ENCODE measurements around the gene CROT. TPM values are rescaled to one million over a fixed set of nuclear protein-coding genes. Genes with fewer than 3 reads are reported as not detected.

CROT gene
- total RNA-seq, 1 donor from 2014 or later: 8.8 TPM

GRCh38 chr7:87414794-87415188 lies 69.3 kb downstream of the CROT start:
- H3K27ac ChIP-seq (replicated peaks): no peak overlapping the region
- no peaks in the 10 kb centered on the region for H3K9me3 ChIP-seq (replicated peaks)
- intact Hi-C loops (cut with micrococcal nuclease): loop anchor here (5.0 to 10.0 kb wide), 2 partner anchors 102 to 480 kb away; no protein-coding TSS in a partner anchor
- no peaks in the 10 kb centered on the region for H3K27me3 ChIP-seq (ENCODE audit: low read depth)
- H3K4me3 ChIP-seq: no peak overlapping the region
- H3K4me1 ChIP-seq: peaks cover 3% of the 10 kb centered on the region
- H3K36me3 ChIP-seq: no peaks in the 10 kb centered on the region
- TF ChIP-seq, protein P1, sequence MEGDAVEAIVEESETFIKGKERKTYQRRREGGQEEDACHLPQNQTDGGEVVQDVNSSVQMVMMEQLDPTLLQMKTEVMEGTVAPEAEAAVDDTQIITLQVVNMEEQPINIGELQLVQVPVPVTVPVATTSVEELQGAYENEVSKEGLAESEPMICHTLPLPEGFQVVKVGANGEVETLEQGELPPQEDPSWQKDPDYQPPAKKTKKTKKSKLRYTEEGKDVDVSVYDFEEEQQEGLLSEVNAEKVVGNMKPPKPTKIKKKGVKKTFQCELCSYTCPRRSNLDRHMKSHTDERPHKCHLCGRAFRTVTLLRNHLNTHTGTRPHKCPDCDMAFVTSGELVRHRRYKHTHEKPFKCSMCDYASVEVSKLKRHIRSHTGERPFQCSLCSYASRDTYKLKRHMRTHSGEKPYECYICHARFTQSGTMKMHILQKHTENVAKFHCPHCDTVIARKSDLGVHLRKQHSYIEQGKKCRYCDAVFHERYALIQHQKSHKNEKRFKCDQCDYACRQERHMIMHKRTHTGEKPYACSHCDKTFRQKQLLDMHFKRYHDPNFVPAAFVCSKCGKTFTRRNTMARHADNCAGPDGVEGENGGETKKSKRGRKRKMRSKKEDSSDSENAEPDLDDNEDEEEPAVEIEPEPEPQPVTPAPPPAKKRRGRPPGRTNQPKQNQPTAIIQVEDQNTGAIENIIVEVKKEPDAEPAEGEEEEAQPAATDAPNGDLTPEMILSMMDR (IDR thresholded peaks at IDR 0.05; ENCODE audit: borderline replicate concordance): no peak
- DNase-seq: no peak

DNA sequence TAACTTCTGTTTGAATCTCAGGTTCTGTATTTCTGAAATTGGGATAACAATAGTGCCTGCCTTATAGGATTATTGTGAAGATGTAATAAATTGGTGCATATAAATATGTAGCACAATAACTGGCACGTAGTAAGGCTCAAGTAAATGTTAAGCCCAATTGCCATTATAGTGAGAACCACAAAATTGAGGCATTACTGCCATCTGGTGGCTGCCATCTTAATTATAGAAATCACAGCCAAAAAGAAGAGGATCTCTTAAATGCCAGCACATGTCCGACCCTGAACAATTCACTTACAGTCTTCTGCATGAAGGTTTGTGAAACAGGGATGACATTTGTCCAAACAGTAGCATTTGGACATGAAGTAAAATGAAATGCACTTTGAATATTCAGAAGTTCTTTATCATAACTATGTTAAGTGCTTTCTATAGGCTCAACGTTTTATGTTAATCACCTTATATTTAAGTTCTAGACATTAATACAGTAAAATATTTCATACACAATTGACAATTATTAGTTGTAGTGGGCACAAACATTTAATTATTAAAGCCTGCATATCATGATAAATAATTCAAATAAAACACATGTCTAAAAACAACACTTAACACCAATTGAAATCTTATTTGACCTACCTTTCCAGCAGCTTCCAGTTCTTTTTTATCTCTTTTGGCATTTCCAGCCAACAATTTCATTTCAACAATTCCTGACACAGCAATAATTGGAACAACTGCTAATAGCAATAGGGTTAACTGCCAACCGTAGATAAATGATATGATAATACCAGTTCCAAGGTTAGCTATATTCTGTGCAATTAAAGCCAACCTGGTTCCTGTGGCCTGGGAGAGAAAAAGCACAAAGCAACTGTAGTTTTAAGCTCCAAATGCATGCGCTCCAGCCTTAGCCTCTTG lies 71.5 kb downstream of the CROT start:
- TF ChIP-seq, protein P1 (IDR thresholded peaks at IDR 0.05; ENCODE audit: borderline replicate concordance): peak; percentile 75
- no peaks in the 10 kb centered on the region for H3K27me3 ChIP-seq (ENCODE audit: low read depth)
- DNase-seq: no peak

GRCh38 chr7:87420173-87420572 lies 74.7 kb downstream of the CROT start:
- Histone ChIP-seq H3K36me3 (no peaks in the 10 kb centered on the region), H3K27ac (replicated peaks) (no peak overlapping the region), H3K4me3 (no peak overlapping the region), H3K9me3 (replicated peaks) (no peaks in the 10 kb centered on the region), H3K4me1 (no peaks in the 10 kb centered on the region), H3K27me3 (ENCODE audit: low read depth) (no peaks in the 10 kb centered on the region)
- TF ChIP-seq, protein P1 (IDR thresholded peaks at IDR 0.05; ENCODE audit: borderline replicate concordance): no peak
- intact Hi-C loops (cut with micrococcal nuclease): no loop called here
- DNase-seq: no peak

More for the DNA sequence above, 71.5 kb downstream of the CROT start:
- no peaks in the 10 kb centered on the region for H3K9me3 ChIP-seq (replicated peaks)
- H3K4me1 ChIP-seq: no peaks in the 10 kb centered on the region
- intact Hi-C loops (cut with micrococcal nuclease): loop anchor here (10.0 kb wide), 1 partner anchor 482 kb away; no protein-coding TSS in a partner anchor
- H3K4me3 ChIP-seq: no peak overlapping the region
- no peaks in the 10 kb centered on the region for H3K36me3 ChIP-seq
- no peak overlapping the region for H3K27ac ChIP-seq (replicated peaks)

DNA sequence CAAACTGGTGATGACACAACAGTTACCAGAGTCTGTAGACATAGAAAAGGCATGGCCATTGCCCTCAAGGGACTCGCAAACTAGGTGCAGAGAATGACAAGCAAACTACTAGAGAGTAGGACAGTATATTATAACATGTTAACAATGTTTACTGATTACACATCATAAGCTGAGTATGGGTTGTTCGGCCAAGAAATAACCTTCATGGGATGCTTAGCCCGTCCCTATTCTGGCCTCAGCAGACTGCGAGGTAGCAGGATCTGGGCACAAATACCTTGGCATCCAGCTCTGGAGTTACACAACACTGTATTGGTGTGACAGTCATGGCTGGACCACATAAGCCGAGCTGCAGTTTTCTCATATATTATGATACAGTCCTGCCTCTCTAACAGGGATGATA lies 78.6 kb downstream of the CROT start:
- Histone ChIP-seq H3K27me3 (ENCODE audit: low read depth) (no peaks in the 10 kb centered on the region), H3K9me3 (replicated peaks) (no peaks in the 10 kb centered on the region), H3K4me3 (no peak overlapping the region), H3K27ac (replicated peaks) (no peak overlapping the region), H3K36me3 (no peaks in the 10 kb centered on the region), H3K4me1 (no peaks in the 10 kb centered on the region)
- TF ChIP-seq, protein P1 (IDR thresholded peaks at IDR 0.05; ENCODE audit: borderline replicate concordance): no peak
- DNase-seq: no peak
- intact Hi-C loops (cut with micrococcal nuclease): no loop called here

DNA sequence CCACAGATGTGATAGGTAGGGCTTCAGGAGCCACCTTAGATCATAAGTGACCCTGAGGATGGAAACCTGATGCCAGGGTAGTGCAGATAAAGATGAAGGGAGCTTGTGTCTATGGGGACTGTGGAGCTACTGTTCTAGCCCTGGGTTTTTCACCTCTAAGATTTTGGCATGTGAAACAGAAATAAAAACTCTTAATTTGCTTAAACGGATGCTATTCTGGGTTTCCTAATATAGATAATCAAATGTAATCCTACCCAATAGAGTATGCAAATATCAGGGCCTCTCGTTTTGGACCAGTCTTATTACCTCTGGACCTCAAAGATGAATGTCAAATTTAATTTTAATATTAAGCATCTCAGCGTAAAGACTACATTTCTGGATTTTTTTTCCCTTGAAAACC lies 80.7 kb downstream of the CROT start:
- TF ChIP-seq, protein P1 (IDR thresholded peaks at IDR 0.05; ENCODE audit: borderline replicate concordance): no peak
- Histone ChIP-seq H3K27ac (replicated peaks) (no peak overlapping the region), H3K9me3 (replicated peaks) (no peaks in the 10 kb centered on the region), H3K4me3 (no peak overlapping the region), H3K36me3 (peaks cover 10% of the 10 kb centered on the region), H3K27me3 (ENCODE audit: low read depth) (no peaks in the 10 kb centered on the region), H3K4me1 (no peaks in the 10 kb centered on the region)
- DNase-seq: no peak
- intact Hi-C loops (cut with micrococcal nuclease): no loop called here

Measured in left ventricle myocardium inferior (tissue), 1 donor.